Astrocyte of the spinal cord (primary cell): ENCODE results near the gene CCR1.
"Not testable (repeated sequence)": the region's sequence is repeated elsewhere in the genome, so short reads cannot be mapped to it uniquely, and the experiment has no call there.

Source experiments
- DNase-seq: peaks from one replicate; pipeline ENCODE4 v3.0.0; 2011; ENCODE audit warnings: low read depth, low spot score
- H3K4me3 ChIP-seq: 2 replicates; pipeline ENCODE4 v1.5.1; 2011; ENCODE audit warnings: low read depth, mild to moderate bottlenecking, low read length, moderate library complexity
- in situ Hi-C: cut with HindIII; loops from 2 replicates; pipeline ENCODE4 v1.10.0; 2017; ENCODE audit warnings: low sequenced_read_pairs
- TF ChIP-seq, protein P1 (sequence below): IDR thresholded peaks from 2 replicates; pipeline ENCODE4 v1.5.1; 2012; ENCODE audit warnings: low read depth, mild to moderate bottlenecking, low read length, inconsistent platforms

The CCR1 gene

GRCh38 chr3:46214751-46215352 is 6.7 kb upstream of the CCR1 start:
- no peak overlapping the region for H3K4me3 ChIP-seq
- in situ Hi-C loops: no loop called here
- no peak for DNase-seq
- TF ChIP-seq, protein P1, sequence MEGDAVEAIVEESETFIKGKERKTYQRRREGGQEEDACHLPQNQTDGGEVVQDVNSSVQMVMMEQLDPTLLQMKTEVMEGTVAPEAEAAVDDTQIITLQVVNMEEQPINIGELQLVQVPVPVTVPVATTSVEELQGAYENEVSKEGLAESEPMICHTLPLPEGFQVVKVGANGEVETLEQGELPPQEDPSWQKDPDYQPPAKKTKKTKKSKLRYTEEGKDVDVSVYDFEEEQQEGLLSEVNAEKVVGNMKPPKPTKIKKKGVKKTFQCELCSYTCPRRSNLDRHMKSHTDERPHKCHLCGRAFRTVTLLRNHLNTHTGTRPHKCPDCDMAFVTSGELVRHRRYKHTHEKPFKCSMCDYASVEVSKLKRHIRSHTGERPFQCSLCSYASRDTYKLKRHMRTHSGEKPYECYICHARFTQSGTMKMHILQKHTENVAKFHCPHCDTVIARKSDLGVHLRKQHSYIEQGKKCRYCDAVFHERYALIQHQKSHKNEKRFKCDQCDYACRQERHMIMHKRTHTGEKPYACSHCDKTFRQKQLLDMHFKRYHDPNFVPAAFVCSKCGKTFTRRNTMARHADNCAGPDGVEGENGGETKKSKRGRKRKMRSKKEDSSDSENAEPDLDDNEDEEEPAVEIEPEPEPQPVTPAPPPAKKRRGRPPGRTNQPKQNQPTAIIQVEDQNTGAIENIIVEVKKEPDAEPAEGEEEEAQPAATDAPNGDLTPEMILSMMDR: peak; percentile 29

- in situ Hi-C loops: no loop called here
- DNase-seq: no peak
- TF ChIP-seq, protein P1: no peak
- H3K4me3 ChIP-seq: no peak overlapping the region
Observed at GRCh38 chr3:46213201-46213600, 5.1 kb upstream of the CCR1 start.

- TF ChIP-seq, protein P1: no peak
- H3K4me3 ChIP-seq: no peak overlapping the region
- in situ Hi-C loops: no loop called here
- no peak for DNase-seq
Observed at GRCh38 chr3:46212101-46212500, 4.0 kb upstream of the CCR1 start.

DNA sequence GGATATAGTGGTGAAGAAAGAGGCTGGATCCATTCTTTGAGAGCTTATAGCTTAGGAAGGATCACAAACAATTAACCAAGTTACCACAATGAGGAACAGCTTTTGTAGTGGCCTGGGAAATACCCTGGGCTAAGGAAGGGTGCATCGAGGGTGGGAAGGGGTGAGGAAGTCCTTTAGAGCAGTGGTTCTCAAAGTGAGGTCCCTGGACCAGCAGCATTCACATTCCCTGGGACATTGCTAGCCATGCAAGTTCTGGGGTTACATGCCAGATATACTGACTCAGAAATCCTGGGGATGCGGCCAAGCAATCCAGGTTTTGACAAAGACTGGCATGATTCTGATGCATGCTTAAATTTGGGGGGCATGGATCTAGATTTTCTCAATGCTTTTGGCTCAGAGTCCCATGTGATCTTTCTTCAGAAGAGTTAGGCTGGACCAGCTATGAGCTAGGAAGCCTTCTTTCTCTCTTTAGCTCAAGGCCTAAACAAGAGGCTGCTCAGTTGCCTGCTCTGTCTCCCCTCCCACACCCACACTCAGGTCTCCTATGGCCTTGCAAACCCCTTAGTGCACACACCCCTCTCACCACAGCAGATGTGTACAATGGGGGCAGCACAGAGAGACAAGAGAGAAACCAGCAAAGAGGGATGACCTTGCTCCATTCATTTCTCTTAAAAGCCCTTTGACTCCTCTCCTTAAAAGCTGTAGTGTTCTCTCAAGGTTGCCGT is 1.8 kb upstream of the CCR1 start:
- TF ChIP-seq, protein P1: no peak
- H3K4me3 ChIP-seq: no peak overlapping the region
- in situ Hi-C loops: no loop called here
- DNase-seq: no peak

- TF ChIP-seq, protein P1: no peak
- in situ Hi-C loops: no loop called here
- no peak for DNase-seq
- no peak overlapping the region for H3K4me3 ChIP-seq
Observed at GRCh38 chr3:46209053-46209452, 940 bp upstream of the CCR1 start.

GRCh38 chr3:46207514-46207913 is 599 bp downstream of the CCR1 start:
- H3K4me3 ChIP-seq, in situ Hi-C loops: not testable (repeated sequence)

GRCh38 chr3:46206282-46207015 is 1.7 kb downstream of the CCR1 start:
- in situ Hi-C loops: no loop called here
- no peak overlapping the region for H3K4me3 ChIP-seq

More at GRCh38 chr3:46207514-46207913, 599 bp downstream of the CCR1 start:
- not testable (repeated sequence) for DNase-seq

More at GRCh38 chr3:46206282-46207015, 1.7 kb downstream of the CCR1 start:
- DNase-seq: no peak
- TF ChIP-seq, protein P1: no peak
